ENCODE measurements around the gene TVP23C.

- no peak for TF ChIP-seq POLR2AphosphoS5 (IDR thresholded peaks at IDR 0.05; ENCODE audit: low read depth, low read length)
- TF ChIP-seq POLR2A (IDR thresholded peaks at IDR 0.05; ENCODE audit: low read depth, low read length), result no peak
Measured at GRCh38 chr17:15452746-15453145, 110.5 kb downstream of the TVP23C start.
